HL-60 (cell line): ENCODE results near the gene METTL3.

ENCODE experiments used
- DNase-seq, 2 experiments: peaks; one replicate each; pipeline ENCODE4 v3.0.0-alpha.2; 2010 to 2020; ENCODE audit warnings: low read depth in 1 of 2, low spot score in 1 of 2
- H3K27ac ChIP-seq: fragments of 250-450 bp; sonication (Bioruptor Pico); replicated peaks from 2 replicates; pipeline ENCODE4 v1.5.1; 2020; ENCODE audit warnings: mild to moderate bottlenecking, moderate library complexity
- H3K27me3 ChIP-seq: fragments of 250-450 bp; sonication (Bioruptor Pico); 2 replicates; pipeline ENCODE4 v1.5.1; 2021; ENCODE audit warnings: mild to moderate bottlenecking, moderate library complexity; ENCODE audit not compliant: insufficient read depth, poor library complexity, severe bottlenecking
- H3K4me3 ChIP-seq: replicated peaks from 2 replicates; pipeline ENCODE4 v1.5.1; 2011; ENCODE audit warnings: mild to moderate bottlenecking, control low read depth, low read length; ENCODE audit not compliant: insufficient read depth
- GABPA ChIP-seq: IDR thresholded peaks from 2 replicates; pipeline ENCODE4 v1.6.1; 2012; ENCODE audit warnings: low read depth
- POLR2AphosphoS5 ChIP-seq: IDR thresholded peaks from 2 replicates; pipeline ENCODE4 v1.6.1; 2012; ENCODE audit warnings: low read depth
- REST ChIP-seq: IDR thresholded peaks from 2 replicates; pipeline ENCODE4 v1.6.1; 2012; ENCODE audit warnings: low read depth; ENCODE audit not compliant: insufficient replicate concordance
- SPI1 ChIP-seq: IDR thresholded peaks from 2 replicates; pipeline ENCODE4 v1.6.1; 2012; ENCODE audit warnings: low read depth, mild to moderate bottlenecking, borderline replicate concordance
- TF ChIP-seq, protein P1 (sequence below): IDR thresholded peaks from one replicate; pipeline ENCODE4 v1.5.1; 2011; ENCODE audit warnings: low read length, control low read depth, inconsistent platforms; ENCODE audit not compliant: insufficient read depth

The METTL3 gene

DNA sequence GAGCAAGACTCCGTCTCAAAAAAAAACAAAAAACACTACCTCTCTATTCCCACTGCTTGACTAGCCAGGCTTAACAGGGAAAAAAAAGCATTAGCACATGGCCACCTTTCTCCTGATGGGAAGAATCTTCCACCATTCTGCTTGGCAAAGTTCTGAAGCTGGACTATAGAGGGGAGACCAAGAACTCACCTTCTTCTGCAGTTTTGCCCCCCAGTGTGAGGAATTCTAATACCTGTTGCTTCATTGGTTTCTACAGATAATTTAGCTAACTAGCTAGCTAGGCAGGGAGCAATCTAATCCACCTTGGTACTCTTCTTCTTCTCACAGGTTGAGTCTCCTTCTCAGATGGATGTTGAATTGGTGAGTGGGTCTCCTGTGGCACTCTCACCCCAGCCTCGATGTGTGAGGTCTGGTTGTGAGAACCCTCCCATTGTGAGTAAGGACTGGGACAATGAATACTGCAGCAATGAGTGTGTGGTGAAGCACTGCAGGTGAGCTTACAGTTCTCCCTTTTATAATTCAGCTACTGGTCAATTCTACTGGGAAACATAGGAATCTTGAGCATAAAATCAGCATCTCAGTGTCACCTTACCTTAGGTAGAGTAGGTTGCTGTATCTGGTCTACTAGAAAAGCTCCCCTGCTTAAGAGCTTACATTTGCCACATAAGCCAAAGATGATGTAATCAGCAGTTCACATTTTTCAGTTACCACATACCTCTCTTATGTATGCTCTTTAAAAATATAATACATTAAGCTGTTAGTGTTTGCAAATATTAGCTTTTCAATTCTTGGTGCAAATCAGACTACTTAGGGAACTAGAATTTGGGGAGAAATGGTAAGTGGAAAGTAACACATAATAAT is 16.0 kb downstream of the METTL3 start:
- no peaks in the 10 kb centered on the region for H3K27me3 ChIP-seq
- H3K4me3 ChIP-seq = no peak overlapping the region
- TF ChIP-seq, protein P1, sequence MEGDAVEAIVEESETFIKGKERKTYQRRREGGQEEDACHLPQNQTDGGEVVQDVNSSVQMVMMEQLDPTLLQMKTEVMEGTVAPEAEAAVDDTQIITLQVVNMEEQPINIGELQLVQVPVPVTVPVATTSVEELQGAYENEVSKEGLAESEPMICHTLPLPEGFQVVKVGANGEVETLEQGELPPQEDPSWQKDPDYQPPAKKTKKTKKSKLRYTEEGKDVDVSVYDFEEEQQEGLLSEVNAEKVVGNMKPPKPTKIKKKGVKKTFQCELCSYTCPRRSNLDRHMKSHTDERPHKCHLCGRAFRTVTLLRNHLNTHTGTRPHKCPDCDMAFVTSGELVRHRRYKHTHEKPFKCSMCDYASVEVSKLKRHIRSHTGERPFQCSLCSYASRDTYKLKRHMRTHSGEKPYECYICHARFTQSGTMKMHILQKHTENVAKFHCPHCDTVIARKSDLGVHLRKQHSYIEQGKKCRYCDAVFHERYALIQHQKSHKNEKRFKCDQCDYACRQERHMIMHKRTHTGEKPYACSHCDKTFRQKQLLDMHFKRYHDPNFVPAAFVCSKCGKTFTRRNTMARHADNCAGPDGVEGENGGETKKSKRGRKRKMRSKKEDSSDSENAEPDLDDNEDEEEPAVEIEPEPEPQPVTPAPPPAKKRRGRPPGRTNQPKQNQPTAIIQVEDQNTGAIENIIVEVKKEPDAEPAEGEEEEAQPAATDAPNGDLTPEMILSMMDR = no peak
- TF ChIP-seq POLR2AphosphoS5 (no peak), REST (no peak), GABPA (no peak), SPI1 (no peak)
- H3K27ac ChIP-seq = peak overlapping the region; percentile 18
- peak; percentile 17 to 29 for DNase-seq

DNA sequence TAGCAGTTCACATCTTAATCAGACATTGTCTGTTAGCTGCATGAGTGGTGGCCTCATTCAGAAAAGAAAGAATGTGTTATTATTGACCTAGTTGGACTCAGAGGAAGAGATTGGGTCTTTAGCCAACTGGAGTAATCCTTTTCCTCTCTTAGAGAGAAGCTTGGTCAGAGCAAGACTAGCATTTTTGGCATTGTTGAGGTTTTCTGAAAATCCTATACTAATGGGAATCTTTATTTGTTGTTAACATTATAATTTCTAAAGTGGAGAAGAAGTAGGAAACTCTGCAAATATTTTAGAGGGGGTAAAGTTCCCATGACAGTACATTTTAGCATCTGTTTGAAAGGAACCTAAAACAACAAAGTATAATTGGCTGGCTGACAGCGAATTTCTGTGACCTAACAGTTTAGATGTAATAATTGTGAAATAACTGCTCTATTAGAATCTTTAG is 24.5 kb downstream of the METTL3 start:
- TF ChIP-seq GABPA (no peak), POLR2AphosphoS5 (no peak), SPI1 (no peak)
- TF ChIP-seq, protein P1 = no peak
- no peak for DNase-seq
- no peak overlapping the region for H3K27ac ChIP-seq
- H3K27me3 ChIP-seq = no peaks in the 10 kb centered on the region
- H3K4me3 ChIP-seq = no peak overlapping the region

DNA sequence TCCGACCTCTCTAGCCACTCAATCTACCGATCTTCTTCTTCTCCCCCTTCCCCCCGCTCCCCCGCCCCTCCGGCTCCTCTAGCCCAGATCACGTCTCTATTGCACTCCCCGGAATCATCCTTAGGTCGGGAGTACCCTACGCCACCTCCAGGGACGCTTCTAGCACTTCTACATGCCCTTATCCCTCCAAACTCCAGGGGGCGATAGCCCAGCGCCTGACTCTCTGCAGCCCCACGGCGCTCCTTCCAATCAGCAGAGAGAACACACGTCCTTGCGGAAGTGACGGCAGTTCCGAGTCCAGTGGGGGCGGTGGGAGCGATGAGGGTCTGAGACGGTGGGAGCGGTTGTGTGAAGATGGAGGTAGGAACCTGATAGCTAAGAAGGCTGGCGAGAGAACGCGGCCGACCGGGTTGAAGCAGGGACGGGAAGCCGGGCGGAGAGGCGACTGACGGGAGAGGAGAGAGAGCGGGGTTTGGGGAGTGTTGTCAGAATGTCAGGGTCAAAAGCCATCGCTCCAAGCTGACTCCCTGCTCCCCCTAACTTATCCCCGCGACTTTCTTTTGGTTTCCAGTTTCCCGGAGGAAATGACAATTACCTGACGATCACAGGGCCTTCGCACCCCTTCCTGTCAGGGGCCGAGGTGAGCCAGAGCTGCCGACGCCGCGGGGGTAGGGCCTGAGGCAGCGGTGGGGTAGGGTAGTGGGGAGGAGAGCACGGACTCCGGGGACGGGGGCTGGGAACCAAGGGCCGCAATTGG is 34.0 kb downstream of the METTL3 start, which contains the start of the genes RAB2B and TOX4:
RAB2B (minus strand) TSS at position 35 of the 757 bp plus-strand sequence. CDS start 87 bp downstream, outside the sequence.
TOX4 (plus strand) TSS at position 271 of the 757 bp plus-strand sequence; CDS start at position 355, 84 bp downstream.
- H3K4me3 ChIP-seq = peak within 1 kb of the TSS; percentile 96
- no peak for TF ChIP-seq REST
- TF ChIP-seq, protein P1 = peak; percentile 91
- peak; percentile 67; the same call in 1 of the 2 replicates for TF ChIP-seq POLR2AphosphoS5
- peak; percentile 73; the same call in 1 of the 2 replicates for TF ChIP-seq SPI1
- peak; percentile 77 for TF ChIP-seq GABPA
- H3K27me3 ChIP-seq = no peaks in the 10 kb centered on the region
- H3K27ac ChIP-seq = peak within 1 kb of the TSS; percentile 78
- peak; percentile 95 to 98 for DNase-seq
